Body of pancreas (tissue), 4 donors: ENCODE measurements around the gene MAST4.

Source experiments
- POLR2A ChIP-seq, 3 donors: fragments of 450-650 bp; IDR thresholded peaks; one replicate each; pipeline ENCODE4 v1.6.1; 2016; ENCODE audit warnings: antibody characterized with exemption in 3 of 3, mild to moderate bottlenecking in 2 of 3
- TF ChIP-seq, protein P1 (sequence below), 7 experiments: fragments of 450-650 bp in 4 of 7; fragments of 200-600 bp in 3 of 7; sonication (generic) in 3 of 7; IDR thresholded peaks; one replicate each; pipeline ENCODE4 v1.5.1; 2016 to 2019; ENCODE audit warnings: antibody characterized with exemption in 7 of 7

DNA sequence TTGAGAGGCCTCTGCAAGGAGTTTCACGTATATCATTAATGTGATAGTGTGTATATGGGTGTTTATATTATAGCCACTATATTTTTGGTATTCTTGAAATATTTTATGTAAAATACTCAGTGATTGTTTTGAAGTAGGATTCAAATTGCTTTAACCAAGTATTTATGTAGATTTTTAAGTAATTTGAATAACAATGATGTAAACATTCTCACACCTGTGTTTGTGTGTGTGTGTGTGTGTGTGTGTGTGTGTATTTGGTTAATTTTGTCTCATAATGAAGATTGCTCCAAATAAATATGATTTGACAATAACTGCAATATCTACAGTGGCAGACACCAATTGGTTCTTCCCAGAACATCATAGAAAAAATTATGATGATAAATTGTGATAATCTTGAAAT is 307.0 kb downstream of the MAST4 start:
- no peak for TF ChIP-seq POLR2A (IDR thresholded peaks at IDR 0.05)
- TF ChIP-seq, protein P1, sequence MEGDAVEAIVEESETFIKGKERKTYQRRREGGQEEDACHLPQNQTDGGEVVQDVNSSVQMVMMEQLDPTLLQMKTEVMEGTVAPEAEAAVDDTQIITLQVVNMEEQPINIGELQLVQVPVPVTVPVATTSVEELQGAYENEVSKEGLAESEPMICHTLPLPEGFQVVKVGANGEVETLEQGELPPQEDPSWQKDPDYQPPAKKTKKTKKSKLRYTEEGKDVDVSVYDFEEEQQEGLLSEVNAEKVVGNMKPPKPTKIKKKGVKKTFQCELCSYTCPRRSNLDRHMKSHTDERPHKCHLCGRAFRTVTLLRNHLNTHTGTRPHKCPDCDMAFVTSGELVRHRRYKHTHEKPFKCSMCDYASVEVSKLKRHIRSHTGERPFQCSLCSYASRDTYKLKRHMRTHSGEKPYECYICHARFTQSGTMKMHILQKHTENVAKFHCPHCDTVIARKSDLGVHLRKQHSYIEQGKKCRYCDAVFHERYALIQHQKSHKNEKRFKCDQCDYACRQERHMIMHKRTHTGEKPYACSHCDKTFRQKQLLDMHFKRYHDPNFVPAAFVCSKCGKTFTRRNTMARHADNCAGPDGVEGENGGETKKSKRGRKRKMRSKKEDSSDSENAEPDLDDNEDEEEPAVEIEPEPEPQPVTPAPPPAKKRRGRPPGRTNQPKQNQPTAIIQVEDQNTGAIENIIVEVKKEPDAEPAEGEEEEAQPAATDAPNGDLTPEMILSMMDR (IDR thresholded peaks at IDR 0.05) = no peak
